Gastroesophageal sphincter (tissue), 3 donors: Measurements from ENCODE around the gene HTR6.

Source experiments
- EP300 ChIP-seq: sonication (generic); formaldehyde crosslinking; IDR thresholded peaks from one replicate; pipeline ENCODE4 v1.6.1; 2017; ENCODE audit warnings: antibody characterized with exemption, mild to moderate bottlenecking
- TF ChIP-seq, protein P1 (sequence below), 4 experiments: fragments of 200-600 bp in 2 of 4; fragments of 450-650 bp in 2 of 4; sonication (generic) in 1 of 4; IDR thresholded peaks; one replicate each; pipeline ENCODE4 v1.5.1; 2017 to 2019; ENCODE audit warnings: antibody characterized with exemption in 4 of 4, mild to moderate bottlenecking in 2 of 4, moderate library complexity in 2 of 4

DNA sequence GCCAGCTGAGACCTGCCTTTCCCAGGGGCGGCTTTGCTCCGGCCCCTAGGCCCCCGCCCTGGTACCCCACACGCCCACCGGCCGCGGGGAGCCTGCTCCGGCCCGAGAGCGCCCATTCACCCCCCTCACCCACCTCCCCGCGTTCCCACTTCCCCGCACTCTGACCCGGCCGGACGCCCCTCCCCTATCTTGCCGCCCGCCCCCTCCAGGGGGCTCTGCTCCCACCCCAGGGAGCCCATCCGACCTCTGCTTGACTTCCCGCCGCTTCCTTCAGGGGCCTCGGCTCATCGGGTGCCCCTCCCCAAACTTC is 466 bp downstream of the HTR6 start:
- TF ChIP-seq, protein P1, sequence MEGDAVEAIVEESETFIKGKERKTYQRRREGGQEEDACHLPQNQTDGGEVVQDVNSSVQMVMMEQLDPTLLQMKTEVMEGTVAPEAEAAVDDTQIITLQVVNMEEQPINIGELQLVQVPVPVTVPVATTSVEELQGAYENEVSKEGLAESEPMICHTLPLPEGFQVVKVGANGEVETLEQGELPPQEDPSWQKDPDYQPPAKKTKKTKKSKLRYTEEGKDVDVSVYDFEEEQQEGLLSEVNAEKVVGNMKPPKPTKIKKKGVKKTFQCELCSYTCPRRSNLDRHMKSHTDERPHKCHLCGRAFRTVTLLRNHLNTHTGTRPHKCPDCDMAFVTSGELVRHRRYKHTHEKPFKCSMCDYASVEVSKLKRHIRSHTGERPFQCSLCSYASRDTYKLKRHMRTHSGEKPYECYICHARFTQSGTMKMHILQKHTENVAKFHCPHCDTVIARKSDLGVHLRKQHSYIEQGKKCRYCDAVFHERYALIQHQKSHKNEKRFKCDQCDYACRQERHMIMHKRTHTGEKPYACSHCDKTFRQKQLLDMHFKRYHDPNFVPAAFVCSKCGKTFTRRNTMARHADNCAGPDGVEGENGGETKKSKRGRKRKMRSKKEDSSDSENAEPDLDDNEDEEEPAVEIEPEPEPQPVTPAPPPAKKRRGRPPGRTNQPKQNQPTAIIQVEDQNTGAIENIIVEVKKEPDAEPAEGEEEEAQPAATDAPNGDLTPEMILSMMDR (IDR thresholded peaks at IDR 0.05) = no peak
- no peak for TF ChIP-seq EP300
